Measurements from ENCODE around the gene SAT2.

The SAT2 gene

DNA sequence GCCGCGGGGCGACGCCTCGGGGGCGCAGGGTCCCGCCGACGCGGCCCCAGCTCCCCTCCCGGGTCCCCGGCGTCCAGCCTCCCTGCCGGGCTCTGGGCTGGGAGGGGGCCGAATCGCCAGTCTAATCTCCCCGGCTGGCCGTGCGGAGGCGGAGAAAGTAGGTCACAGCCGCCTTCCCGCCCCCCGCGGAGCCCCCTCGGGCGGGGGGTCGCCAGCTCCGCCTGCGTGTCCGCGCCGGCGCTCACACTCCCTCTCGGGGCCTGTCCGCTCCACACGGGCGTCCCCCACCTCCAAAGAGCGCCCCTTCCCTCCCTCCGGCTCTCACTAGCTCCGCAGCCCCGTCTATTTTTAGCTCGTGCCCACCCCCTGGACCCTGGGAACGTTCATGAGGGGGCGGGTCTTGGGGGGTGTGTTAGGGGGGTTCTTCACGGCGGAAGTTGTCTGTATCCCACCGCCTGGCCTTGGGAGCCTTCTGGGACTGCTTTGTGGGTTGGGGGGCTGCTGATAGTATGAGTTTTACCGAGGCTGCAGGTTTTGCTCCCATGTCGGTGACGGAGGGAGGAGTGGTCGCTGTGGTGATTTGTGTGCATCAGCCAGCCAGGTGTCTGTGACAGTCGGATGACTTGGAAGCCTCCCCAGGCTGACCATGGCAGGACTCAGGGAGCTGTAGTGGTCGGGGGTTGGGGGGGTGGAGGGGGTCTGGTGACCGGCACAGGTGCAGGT, 24.2 kb upstream of the SAT2 start (continued):
- TF ChIP-seq, protein P1, sequence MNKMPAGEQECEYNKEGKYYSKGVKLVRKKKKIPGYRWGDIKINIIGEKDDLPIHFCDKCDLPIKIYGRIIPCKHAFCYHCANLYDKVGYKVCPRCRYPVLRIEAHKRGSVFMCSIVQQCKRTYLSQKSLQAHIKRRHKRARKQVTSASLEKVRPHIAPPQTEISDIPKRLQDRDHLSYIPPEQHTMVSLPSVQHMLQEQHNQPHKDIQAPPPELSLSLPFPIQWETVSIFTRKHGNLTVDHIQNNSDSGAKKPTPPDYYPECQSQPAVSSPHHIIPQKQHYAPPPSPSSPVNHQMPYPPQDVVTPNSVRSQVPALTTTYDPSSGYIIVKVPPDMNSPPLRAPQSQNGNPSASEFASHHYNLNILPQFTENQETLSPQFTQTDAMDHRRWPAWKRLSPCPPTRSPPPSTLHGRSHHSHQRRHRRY (tag by site-specific recombination; IDR thresholded peaks at IDR 0.05) = no peak
- TF ChIP-seq, protein P2, sequence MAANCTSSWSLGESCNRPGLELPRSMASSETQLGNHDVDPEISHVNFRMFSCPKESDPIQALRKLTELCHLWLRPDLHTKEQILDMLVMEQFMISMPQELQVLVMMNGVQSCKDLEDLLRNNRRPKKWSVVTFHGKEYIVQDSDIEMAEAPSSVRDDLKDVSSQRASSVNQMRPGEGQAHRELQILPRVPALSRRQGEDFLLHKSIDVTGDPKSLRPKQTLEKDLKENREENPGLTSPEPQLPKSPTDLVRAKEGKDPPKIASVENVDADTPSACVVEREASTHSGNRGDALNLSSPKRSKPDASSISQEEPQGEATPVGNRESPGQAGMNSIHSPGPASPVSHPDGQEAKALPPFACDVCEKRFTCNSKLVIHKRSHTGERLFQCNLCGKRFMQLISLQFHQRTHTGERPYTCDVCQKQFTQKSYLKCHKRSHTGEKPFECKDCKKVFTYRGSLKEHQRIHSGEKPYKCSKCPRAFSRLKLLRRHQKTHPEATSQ (tag by site-specific recombination; IDR thresholded peaks at IDR 0.05) = no peak
- TF ChIP-seq ZFP3 (tag by site-specific recombination; IDR thresholded peaks at IDR 0.05; ENCODE audit: low read depth) (no peak), ZNF202 (tag by site-specific recombination; IDR thresholded peaks at IDR 0.05; ENCODE audit: borderline replicate concordance) (no peak), ZNF133 (tag by site-specific recombination; IDR thresholded peaks at IDR 0.05) (no peak), ZIC2 (tag by site-specific recombination; IDR thresholded peaks at IDR 0.05) (peak; percentile 87), ZNF837 (tag by site-specific recombination; IDR thresholded peaks at IDR 0.05) (no peak), ZNF521 (tag by site-specific recombination; IDR thresholded peaks at IDR 0.05) (no peak), ZNF610 (tag by site-specific recombination; IDR thresholded peaks at IDR 0.05; ENCODE audit: borderline replicate concordance) (peak; percentile 20; the same call in 1 of the 2 replicates), FEZF1 (tag by site-specific recombination; IDR thresholded peaks at IDR 0.05) (no peak), ZNF571 (tag by site-specific recombination; IDR thresholded peaks at IDR 0.05) (no peak), GLIS2 (tag by site-specific recombination; IDR thresholded peaks at IDR 0.05) (peak; percentile 93), ZNF561 (tag by site-specific recombination; IDR thresholded peaks at IDR 0.05; ENCODE audit: borderline replicate concordance) (0 out of 2 replicates have a peak, but pooled peaks have one; percentile 45), IKZF3 (tag by site-specific recombination; IDR thresholded peaks at IDR 0.05) (peak; percentile 45; the same call in 1 of the 2 replicates), HOXD13 (CRISPR knock-in tag; IDR thresholded peaks at IDR 0.05; ENCODE audit: borderline replicate concordance) (no peak), ZBTB48 (tag by site-specific recombination; IDR thresholded peaks at IDR 0.05) (no peak), KLF9 (tag by site-specific recombination; IDR thresholded peaks at IDR 0.05; ENCODE audit: low read depth) (0 out of 2 replicates have a peak, but pooled peaks have one; percentile 21)
- TF ChIP-seq, protein P3, sequence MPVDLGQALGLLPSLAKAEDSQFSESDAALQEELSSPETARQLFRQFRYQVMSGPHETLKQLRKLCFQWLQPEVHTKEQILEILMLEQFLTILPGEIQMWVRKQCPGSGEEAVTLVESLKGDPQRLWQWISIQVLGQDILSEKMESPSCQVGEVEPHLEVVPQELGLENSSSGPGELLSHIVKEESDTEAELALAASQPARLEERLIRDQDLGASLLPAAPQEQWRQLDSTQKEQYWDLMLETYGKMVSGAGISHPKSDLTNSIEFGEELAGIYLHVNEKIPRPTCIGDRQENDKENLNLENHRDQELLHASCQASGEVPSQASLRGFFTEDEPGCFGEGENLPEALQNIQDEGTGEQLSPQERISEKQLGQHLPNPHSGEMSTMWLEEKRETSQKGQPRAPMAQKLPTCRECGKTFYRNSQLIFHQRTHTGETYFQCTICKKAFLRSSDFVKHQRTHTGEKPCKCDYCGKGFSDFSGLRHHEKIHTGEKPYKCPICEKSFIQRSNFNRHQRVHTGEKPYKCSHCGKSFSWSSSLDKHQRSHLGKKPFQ (tag by site-specific recombination; IDR thresholded peaks at IDR 0.05) = no peak
- TF ChIP-seq, protein P4, sequence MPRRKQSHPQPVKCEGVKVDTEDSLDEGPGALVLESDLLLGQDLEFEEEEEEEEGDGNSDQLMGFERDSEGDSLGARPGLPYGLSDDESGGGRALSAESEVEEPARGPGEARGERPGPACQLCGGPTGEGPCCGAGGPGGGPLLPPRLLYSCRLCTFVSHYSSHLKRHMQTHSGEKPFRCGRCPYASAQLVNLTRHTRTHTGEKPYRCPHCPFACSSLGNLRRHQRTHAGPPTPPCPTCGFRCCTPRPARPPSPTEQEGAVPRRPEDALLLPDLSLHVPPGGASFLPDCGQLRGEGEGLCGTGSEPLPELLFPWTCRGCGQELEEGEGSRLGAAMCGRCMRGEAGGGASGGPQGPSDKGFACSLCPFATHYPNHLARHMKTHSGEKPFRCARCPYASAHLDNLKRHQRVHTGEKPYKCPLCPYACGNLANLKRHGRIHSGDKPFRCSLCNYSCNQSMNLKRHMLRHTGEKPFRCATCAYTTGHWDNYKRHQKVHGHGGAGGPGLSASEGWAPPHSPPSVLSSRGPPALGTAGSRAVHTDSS (tag by site-specific recombination; IDR thresholded peaks at IDR 0.05) = no peak
- TF ChIP-seq, protein P5, sequence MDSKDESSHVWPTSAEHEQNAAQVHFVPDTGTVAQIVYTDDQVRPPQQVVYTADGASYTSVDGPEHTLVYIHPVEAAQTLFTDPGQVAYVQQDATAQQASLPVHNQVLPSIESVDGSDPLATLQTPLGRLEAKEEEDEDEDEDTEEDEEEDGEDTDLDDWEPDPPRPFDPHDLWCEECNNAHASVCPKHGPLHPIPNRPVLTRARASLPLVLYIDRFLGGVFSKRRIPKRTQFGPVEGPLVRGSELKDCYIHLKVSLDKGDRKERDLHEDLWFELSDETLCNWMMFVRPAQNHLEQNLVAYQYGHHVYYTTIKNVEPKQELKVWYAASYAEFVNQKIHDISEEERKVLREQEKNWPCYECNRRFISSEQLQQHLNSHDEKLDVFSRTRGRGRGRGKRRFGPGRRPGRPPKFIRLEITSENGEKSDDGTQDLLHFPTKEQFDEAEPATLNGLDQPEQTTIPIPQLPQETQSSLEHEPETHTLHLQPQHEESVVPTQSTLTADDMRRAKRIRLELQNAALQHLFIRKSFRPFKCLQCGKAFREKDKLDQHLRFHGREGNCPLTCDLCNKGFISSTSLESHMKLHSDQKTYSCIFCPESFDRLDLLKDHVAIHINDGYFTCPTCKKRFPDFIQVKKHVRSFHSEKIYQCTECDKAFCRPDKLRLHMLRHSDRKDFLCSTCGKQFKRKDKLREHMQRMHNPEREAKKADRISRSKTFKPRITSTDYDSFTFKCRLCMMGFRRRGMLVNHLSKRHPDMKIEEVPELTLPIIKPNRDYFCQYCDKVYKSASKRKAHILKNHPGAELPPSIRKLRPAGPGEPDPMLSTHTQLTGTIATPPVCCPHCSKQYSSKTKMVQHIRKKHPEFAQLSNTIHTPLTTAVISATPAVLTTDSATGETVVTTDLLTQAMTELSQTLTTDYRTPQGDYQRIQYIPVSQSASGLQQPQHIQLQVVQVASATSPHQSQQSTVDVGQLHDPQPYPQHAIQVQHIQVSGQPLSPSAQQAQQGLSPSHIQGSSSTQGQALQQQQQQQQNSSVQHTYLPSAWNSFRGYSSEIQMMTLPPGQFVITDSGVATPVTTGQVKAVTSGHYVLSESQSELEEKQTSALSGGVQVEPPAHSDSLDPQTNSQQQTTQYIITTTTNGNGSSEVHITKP (tag by site-specific recombination; IDR thresholded peaks at IDR 0.05) = no peak
- TF ChIP-seq, protein P6, sequence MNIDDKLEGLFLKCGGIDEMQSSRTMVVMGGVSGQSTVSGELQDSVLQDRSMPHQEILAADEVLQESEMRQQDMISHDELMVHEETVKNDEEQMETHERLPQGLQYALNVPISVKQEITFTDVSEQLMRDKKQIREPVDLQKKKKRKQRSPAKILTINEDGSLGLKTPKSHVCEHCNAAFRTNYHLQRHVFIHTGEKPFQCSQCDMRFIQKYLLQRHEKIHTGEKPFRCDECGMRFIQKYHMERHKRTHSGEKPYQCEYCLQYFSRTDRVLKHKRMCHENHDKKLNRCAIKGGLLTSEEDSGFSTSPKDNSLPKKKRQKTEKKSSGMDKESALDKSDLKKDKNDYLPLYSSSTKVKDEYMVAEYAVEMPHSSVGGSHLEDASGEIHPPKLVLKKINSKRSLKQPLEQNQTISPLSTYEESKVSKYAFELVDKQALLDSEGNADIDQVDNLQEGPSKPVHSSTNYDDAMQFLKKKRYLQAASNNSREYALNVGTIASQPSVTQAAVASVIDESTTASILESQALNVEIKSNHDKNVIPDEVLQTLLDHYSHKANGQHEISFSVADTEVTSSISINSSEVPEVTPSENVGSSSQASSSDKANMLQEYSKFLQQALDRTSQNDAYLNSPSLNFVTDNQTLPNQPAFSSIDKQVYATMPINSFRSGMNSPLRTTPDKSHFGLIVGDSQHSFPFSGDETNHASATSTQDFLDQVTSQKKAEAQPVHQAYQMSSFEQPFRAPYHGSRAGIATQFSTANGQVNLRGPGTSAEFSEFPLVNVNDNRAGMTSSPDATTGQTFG (tag by site-specific recombination; IDR thresholded peaks at IDR 0.05; ENCODE audit: borderline replicate concordance) = no peak
- TF ChIP-seq, protein P7, sequence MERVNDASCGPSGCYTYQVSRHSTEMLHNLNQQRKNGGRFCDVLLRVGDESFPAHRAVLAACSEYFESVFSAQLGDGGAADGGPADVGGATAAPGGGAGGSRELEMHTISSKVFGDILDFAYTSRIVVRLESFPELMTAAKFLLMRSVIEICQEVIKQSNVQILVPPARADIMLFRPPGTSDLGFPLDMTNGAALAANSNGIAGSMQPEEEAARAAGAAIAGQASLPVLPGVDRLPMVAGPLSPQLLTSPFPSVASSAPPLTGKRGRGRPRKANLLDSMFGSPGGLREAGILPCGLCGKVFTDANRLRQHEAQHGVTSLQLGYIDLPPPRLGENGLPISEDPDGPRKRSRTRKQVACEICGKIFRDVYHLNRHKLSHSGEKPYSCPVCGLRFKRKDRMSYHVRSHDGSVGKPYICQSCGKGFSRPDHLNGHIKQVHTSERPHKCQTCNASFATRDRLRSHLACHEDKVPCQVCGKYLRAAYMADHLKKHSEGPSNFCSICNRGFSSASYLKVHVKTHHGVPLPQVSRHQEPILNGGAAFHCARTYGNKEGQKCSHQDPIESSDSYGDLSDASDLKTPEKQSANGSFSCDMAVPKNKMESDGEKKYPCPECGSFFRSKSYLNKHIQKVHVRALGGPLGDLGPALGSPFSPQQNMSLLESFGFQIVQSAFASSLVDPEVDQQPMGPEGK (tag by site-specific recombination; IDR thresholded peaks at IDR 0.05) = peak; percentile 22; the same call in 1 of the 2 replicates
- TF ChIP-seq, protein P8, sequence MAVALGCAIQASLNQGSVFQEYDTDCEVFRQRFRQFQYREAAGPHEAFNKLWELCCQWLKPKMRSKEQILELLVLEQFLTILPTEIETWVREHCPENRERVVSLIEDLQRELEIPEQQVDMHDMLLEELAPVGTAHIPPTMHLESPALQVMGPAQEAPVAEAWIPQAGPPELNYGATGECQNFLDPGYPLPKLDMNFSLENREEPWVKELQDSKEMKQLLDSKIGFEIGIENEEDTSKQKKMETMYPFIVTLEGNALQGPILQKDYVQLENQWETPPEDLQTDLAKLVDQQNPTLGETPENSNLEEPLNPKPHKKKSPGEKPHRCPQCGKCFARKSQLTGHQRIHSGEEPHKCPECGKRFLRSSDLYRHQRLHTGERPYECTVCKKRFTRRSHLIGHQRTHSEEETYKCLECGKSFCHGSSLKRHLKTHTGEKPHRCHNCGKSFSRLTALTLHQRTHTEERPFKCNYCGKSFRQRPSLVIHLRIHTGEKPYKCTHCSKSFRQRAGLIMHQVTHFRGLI (tag by site-specific recombination; IDR thresholded peaks at IDR 0.05) = no peak
